Heart left ventricle (tissue), 16 donors: ENCODE data around the gene RAI1. TPM values are rescaled to one million over a fixed set of nuclear protein-coding genes. Genes with fewer than 3 reads are reported as not detected.

ENCODE experiments used
- ATAC-seq, 4 donors: fragments of 200-7000 bp; cut with Tn5 transposase; one replicate each; pipeline ENCODE4 v1.9.1; 2020 to 2022; ENCODE audit warnings: moderate library complexity in 4 of 4, mild to moderate bottlenecking in 3 of 4, moderate number of reproducible peaks in 1 of 4
- DNase-seq, 5 donors: peaks; one replicate each; pipeline ENCODE4 v3.0.0-alpha.2; 2020
- H3K27ac ChIP-seq, 12 donors: fragments of 200-600 bp; sonication (generic) in 4 of 12; one replicate each; pipeline versions ENCODE4 v1.5.0 to v1.8.0; 2016 to 2022; ENCODE audit warnings: mild to moderate bottlenecking in 2 of 12
- H3K27me3 ChIP-seq, 9 donors: fragments of 200-600 bp; sonication (generic) in 2 of 9; one replicate each; pipeline versions ENCODE4 v1.5.1 to v1.8.0; 2016 to 2022; ENCODE audit warnings: mild to moderate bottlenecking in 3 of 9
- H3K36me3 ChIP-seq, 9 donors: fragments of 200-600 bp; sonication (generic) in 2 of 9; one replicate each; pipeline versions ENCODE4 v1.5.0 to v1.8.0; 2018 to 2022; ENCODE audit warnings: mild to moderate bottlenecking in 2 of 9
- H3K4me1 ChIP-seq, 12 donors: fragments of 200-600 bp; sonication (generic) in 4 of 12; one replicate each; pipeline versions ENCODE4 v1.5.0 to v1.8.0; 2016 to 2022; ENCODE audit warnings: mild to moderate bottlenecking in 3 of 12
- H3K4me3 ChIP-seq, 12 donors: fragments of 200-600 bp; sonication (generic) in 4 of 12; one replicate each; pipeline versions ENCODE4 v1.5.0 to v1.8.0; 2017 to 2022; ENCODE audit warnings: mild to moderate bottlenecking in 9 of 12, moderate library complexity in 4 of 12
- H3K9me3 ChIP-seq, 12 donors: fragments of 200-600 bp; sonication (generic) in 4 of 12; one replicate each; pipeline versions ENCODE4 v1.5.0 to v1.8.0; 2016 to 2022; ENCODE audit warnings: mild to moderate bottlenecking in 1 of 12
- CTCF ChIP-seq, 12 donors: fragments of 200-600 bp; sonication (generic) in 4 of 12; IDR thresholded peaks; one replicate each; pipeline versions ENCODE4 v1.5.0 to v1.8.0; 2018 to 2022; ENCODE audit warnings: antibody characterized with exemption in 12 of 12, mild to moderate bottlenecking in 5 of 12
- POLR2A ChIP-seq, 2 donors: fragments of 450-650 bp; IDR thresholded peaks; one replicate each; pipeline ENCODE4 v1.6.1; 2017; ENCODE audit warnings: antibody characterized with exemption in 2 of 2, mild to moderate bottlenecking in 2 of 2, moderate library complexity in 2 of 2
- WGBS, 4 donors: extraction: QIAGEN DNeasy Blood & Tissue Kit in 2 of 4; methylation state at CpG; one replicate each; pipeline versions ENCODE4 v1.1.5 to v1.1.7; 2013 to 2018; 5-methylcytosine and 5-hydroxymethylcytosine counted together
- intact Hi-C, 10 donors: fragments of 100-400 bp; cut with DNase I; formaldehyde crosslinking; loops; one replicate each; pipeline versions ENCODE4 v1.11.1 to v1.14.2; 2022
- polyA plus RNA-seq, 2 donors: library from polyadenylated mRNA; stranded (reverse); fragments of 200-250 nt; gene quantifications; one replicate each; pipeline ENCODE4 v1.2.3, GENCODE V29; 2013
- total RNA-seq, 9 donors: library from RNA; depleted of rRNA in 2 of 9; stranded (reverse); fragments of >200 nt in 2 of 9; fragmentation: NEBNext Ultra II Directional in 3 of 9; extraction: Animal tissue kit (Norgen Biotek cat#: 25700) in 3 of 9; gene quantifications; one replicate each; pipeline versions ENCODE4 v1.1.0 to v1.2.4, GENCODE V29; 2016 to 2023
- donor health status: ischemic (EF 13 %, LVEDD 7.1; RV severe dilation, severe dysfunction).
- donor health status: healthy with polysubstance abuse.
- donor health status: DM: no; HTN: yes; CAD: no.
- donor health status: DM: no; HTN: no; CAD: no.
- donor health status: ischemic (EF 25% LVEDD 6.9; RV normal size, moderate dysfunction).
- donor health status: ischemic (EF 25% LVEDD 5.7; RV mildly dilated, moderate dysfunction).
- donor health status: healthy.
- donor health status: DM: yes; HTN: yes; CAD: no.
- donor health status: ischemic (EF 35%, LVEDD 5.7; RV mildly dilated, moderate dysfunction).
- donor health status: nonischemic (EF 11% LVEDD 7.7; RV severe dilation, severe dysfunction).
- donor health status: DM: yes; HTN: yes; CAD: no.
- donor health status: PGD.
- donor health status: ischemic (EF 29% LVEDD 5.4; RV normal size, mild dysfunction).
- donor health status: nonischemic (EF 23%, LVEDD 6.1; RV moderate dilation, normal function).

RAI1 gene
- total and polyA plus RNA-seq, 11 donors = 15.1 to 37.2 (median 20.8) TPM

- TF ChIP-seq CTCF (IDR thresholded peaks at IDR 0.05) (no peak), POLR2A (IDR thresholded peaks at IDR 0.05) (no peak)
- Histone ChIP-seq H3K4me3 (no peak overlapping the region), H3K27ac (no peak overlapping the region), H3K27me3 (no peaks in the 10 kb centered on the region), H3K36me3 (no peaks in the 10 kb centered on the region), H3K9me3 (no peaks in the 10 kb centered on the region), H3K4me1 (peaks cover 0 to 50% (median 31%) of the 10 kb centered on the region in 12 donors)
- intact Hi-C loops = no loop called here
- WGBS, 4 donors = 88 to 94% (median 89%) methylated on average over 12 of the region's 12 CpGs
- ATAC-seq (no peak), DNase-seq (no peak)
Observed at GRCh38 chr17:17706140-17707060, 25.1 kb downstream of the RAI1 start.

- H3K4me1 ChIP-seq = peaks cover 0 to 49% (median 26%) of the 10 kb centered on the region in 12 donors
- no peak for DNase-seq
- no peaks in the 10 kb centered on the region for H3K36me3 ChIP-seq
- intact Hi-C loops = no loop called here
- ATAC-seq = no peak
- no peaks in the 10 kb centered on the region for H3K27me3 ChIP-seq
- H3K9me3 ChIP-seq = no peaks in the 10 kb centered on the region
- H3K27ac ChIP-seq = no peak overlapping the region
- TF ChIP-seq POLR2A (IDR thresholded peaks at IDR 0.05) (no peak), CTCF (IDR thresholded peaks at IDR 0.05) (no peak)
- H3K4me3 ChIP-seq = no peak overlapping the region
Observed at GRCh38 chr17:17708295-17708694, 27.0 kb downstream of the RAI1 start.

GRCh38 chr17:17708816-17709215 lies 27.6 kb downstream of the RAI1 start:
- WGBS, 4 donors = 91 to 97% (median 92%) methylated on average over 8 to 9 of the region's 9 CpGs
- H3K4me1 ChIP-seq = peaks cover 0 to 49% (median 28%) of the 10 kb centered on the region in 12 donors

More at GRCh38 chr17:17708816-17709215, 27.6 kb downstream of the RAI1 start:
- Histone ChIP-seq H3K4me3 (no peak overlapping the region), H3K9me3 (no peaks in the 10 kb centered on the region), H3K27me3 (no peaks in the 10 kb centered on the region), H3K36me3 (no peaks in the 10 kb centered on the region), H3K27ac (no peak overlapping the region)
- no peak for DNase-seq
- no peak for ATAC-seq
- TF ChIP-seq CTCF (IDR thresholded peaks at IDR 0.05) (no peak), POLR2A (IDR thresholded peaks at IDR 0.05) (no peak)
- intact Hi-C loops = no loop called here
